ENCODE measurements around the gene DCXR. TPM values are rescaled to one million over a fixed set of nuclear protein-coding genes. Genes with fewer than 3 reads are reported as not detected.

Gene DCXR
- total and polyA plus RNA-seq, 2 experiments from 2014 or later = 70.2 to 75.8 TPM

DNA sequence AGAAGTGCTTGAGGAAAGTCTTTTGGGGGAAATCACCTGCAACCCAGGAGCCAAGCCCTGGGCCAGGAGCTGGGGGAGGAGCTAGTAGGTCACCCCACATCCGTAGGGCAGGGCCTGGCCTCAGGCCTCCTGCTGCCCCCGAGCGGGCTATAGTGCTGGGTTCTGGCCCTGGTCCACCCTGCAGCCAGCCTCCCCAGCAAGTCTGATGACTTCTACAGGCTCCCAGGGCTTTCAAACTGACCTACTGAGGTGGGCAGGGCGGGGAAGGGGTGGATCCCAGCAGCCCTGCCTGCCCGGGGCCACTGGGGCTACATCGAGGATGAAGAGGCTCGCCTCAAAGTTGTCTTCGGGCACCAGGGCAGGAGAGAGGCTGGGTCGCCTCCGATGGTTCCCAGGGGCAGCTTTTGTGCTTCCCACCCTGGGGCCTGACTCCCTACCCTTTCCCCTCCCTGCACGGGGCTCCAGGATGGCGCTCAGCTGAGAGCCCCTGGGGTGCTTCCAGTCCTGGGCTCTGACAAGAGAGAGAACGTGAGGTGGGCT lies 19.8 kb downstream of the DCXR start:
- Histone ChIP-seq H3K36me3 (ENCODE audit: low read depth) (no peaks in the 10 kb centered on the region), H3K27ac (no peak overlapping the region), H3K9ac (no peak overlapping the region), H3K4me1 (ENCODE audit: insufficient read depth) (no peaks in the 10 kb centered on the region), H3K9me2 (ENCODE audit: insufficient read depth) (no peaks in the 10 kb centered on the region), H3K9me3 (ENCODE audit: low read depth) (no peaks in the 10 kb centered on the region), H2AFZ (no peak overlapping the region), H3K27me3 (replicated peaks; ENCODE audit: insufficient read depth) (no peaks in the 10 kb centered on the region), H3F3A (ENCODE audit: insufficient read depth) (no peaks in the 10 kb centered on the region), H3K4me3 (no peak overlapping the region), H4K20me1 (ENCODE audit: insufficient read depth) (no peaks in the 10 kb centered on the region), H3K79me2 (ENCODE audit: insufficient read depth) (no peaks in the 10 kb centered on the region), H3K4me2 (ENCODE audit: unreplicated experiment) (no peak overlapping the region)
- TF ChIP-seq EZH2 (IDR thresholded peaks at IDR 0.05; ENCODE audit: insufficient read depth, poor library complexity, severe bottlenecking) (no peak), EZH2phosphoT487 (IDR thresholded peaks at IDR 0.05; ENCODE audit: insufficient read depth, low read depth) (no peak)
- DNase-seq = no peak
- WGBS, 2 experiments (ENCODE audit: low coverage in 1 of 2, low lambda C conversion rate in 2 of 2, missing lambda C conversion rate in 2 of 2) = 81 to 82% methylated on average over 11 to 12 of the region's 13 CpGs
- in situ Hi-C loops (cut with MboI) = no loop called here

DNA sequence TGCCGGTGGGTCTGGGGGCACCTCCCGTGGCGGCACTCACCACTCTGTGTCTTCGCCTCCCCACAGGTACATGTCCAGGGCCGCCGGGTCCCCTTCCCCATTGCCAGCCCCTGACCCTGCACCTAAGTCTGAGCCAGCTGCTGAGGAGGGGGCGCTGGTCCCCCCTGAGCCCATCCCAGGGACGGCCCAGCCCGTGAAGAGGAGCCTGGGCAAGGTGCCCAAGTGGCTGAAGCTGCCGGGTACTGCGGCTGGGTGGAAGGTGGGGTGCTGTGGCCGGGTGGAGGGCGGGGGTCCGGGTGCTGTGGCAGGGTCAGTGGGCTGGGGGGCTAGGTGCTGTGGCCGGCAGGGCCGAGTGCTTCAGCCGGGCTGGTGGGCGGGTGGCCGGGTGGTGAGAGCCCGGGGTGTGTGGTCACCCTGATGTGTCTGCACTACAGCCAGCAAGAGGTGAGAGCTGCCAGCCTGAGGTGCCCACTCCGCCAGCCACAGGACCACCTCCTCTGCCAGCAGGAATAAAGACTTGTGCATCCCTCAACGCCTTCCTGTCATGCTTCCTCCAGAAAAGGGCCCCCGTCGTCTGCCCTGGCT lies 20.5 kb downstream of the DCXR start:
- H3K9me3 ChIP-seq (ENCODE audit: low read depth) = no peaks in the 10 kb centered on the region
- H3K4me1 ChIP-seq (ENCODE audit: insufficient read depth) = no peaks in the 10 kb centered on the region
- no peak overlapping the region for H3K9ac ChIP-seq
- DNase-seq = no peak
- 74 to 86% methylated on average over 22 to 23 of the region's 24 CpGs for WGBS, 2 experiments (ENCODE audit: low coverage in 1 of 2, low lambda C conversion rate in 2 of 2, missing lambda C conversion rate in 2 of 2)
- no peaks in the 10 kb centered on the region for H3K27me3 ChIP-seq (replicated peaks; ENCODE audit: insufficient read depth)
- H3K4me2 ChIP-seq (ENCODE audit: unreplicated experiment) = no peak overlapping the region
- H3K9me2 ChIP-seq (ENCODE audit: insufficient read depth) = no peaks in the 10 kb centered on the region
- H3K27ac ChIP-seq = no peak overlapping the region
- H3K79me2 ChIP-seq (ENCODE audit: insufficient read depth) = no peaks in the 10 kb centered on the region
- H3K36me3 ChIP-seq (ENCODE audit: low read depth) = no peaks in the 10 kb centered on the region
- H2AFZ ChIP-seq = no peak overlapping the region
- H3K4me3 ChIP-seq = no peak overlapping the region
- H3F3A ChIP-seq (ENCODE audit: insufficient read depth) = no peaks in the 10 kb centered on the region
- no peak for TF ChIP-seq EZH2phosphoT487 (IDR thresholded peaks at IDR 0.05; ENCODE audit: insufficient read depth, low read depth)
- no peak for TF ChIP-seq EZH2 (IDR thresholded peaks at IDR 0.05; ENCODE audit: insufficient read depth, poor library complexity, severe bottlenecking)
- in situ Hi-C loops (cut with MboI) = no loop called here
- H4K20me1 ChIP-seq (ENCODE audit: insufficient read depth) = no peaks in the 10 kb centered on the region

DNA sequence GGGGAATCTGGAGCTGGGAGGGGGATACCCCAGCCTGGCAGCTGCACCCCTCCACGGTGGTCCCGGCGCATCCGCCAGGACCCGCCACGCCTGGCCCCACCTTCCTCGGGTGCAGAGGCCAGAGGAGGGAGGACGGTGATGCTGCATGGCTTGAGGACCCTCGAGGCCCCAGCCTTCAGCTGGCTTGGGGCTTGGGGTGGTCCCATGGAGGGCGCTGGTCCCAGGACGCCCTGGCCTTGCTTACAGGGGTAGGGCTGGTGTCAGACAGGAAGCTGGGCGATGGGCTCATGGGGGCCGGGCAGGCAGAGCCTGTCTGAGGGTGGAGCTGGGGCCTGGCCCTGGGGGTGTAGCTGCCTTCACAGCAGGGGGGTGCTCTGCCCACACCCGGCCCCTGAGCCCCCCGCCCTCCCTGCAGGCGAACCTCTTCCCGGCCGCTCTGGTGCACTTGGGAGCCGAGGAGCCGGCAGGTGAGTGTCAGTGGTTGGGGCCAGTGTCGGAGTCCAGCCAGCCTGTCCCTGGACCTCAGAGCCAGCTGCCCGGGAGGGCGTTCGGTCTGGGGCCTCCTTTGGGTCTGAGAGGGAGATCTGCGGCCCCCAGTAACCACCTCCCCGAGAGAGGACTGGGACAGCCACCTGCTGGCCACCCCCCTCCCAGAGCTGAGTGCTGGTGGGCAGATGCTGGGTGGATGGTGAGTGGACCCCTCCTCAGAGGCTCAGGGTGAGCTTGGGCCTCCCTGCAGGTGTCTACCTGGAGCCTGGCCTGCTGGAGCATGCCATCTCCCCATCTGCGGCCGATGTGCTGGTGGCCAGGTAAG lies 21.2 kb downstream of the DCXR start:
- 87 to 89% methylated on average over 20 to 23 of the region's 28 CpGs for WGBS, 2 experiments (ENCODE audit: low coverage in 1 of 2, low lambda C conversion rate in 2 of 2, missing lambda C conversion rate in 2 of 2)
- Histone ChIP-seq H3K36me3 (ENCODE audit: low read depth) (no peaks in the 10 kb centered on the region), H3K27ac (no peak overlapping the region), H4K20me1 (ENCODE audit: insufficient read depth) (no peaks in the 10 kb centered on the region), H3K9ac (no peak overlapping the region), H3K4me3 (no peak overlapping the region), H3K9me2 (ENCODE audit: insufficient read depth) (no peaks in the 10 kb centered on the region), H3K4me1 (ENCODE audit: insufficient read depth) (no peaks in the 10 kb centered on the region), H2AFZ (no peak overlapping the region), H3K9me3 (ENCODE audit: low read depth) (no peaks in the 10 kb centered on the region), H3F3A (ENCODE audit: insufficient read depth) (no peaks in the 10 kb centered on the region), H3K4me2 (ENCODE audit: unreplicated experiment) (no peak overlapping the region), H3K27me3 (replicated peaks; ENCODE audit: insufficient read depth) (no peaks in the 10 kb centered on the region), H3K79me2 (ENCODE audit: insufficient read depth) (no peaks in the 10 kb centered on the region)
- in situ Hi-C loops (cut with MboI) = no loop called here
- TF ChIP-seq EZH2 (IDR thresholded peaks at IDR 0.05; ENCODE audit: insufficient read depth, poor library complexity, severe bottlenecking) (no peak), EZH2phosphoT487 (IDR thresholded peaks at IDR 0.05; ENCODE audit: insufficient read depth, low read depth) (no peak)
- DNase-seq = no peak

DNA sequence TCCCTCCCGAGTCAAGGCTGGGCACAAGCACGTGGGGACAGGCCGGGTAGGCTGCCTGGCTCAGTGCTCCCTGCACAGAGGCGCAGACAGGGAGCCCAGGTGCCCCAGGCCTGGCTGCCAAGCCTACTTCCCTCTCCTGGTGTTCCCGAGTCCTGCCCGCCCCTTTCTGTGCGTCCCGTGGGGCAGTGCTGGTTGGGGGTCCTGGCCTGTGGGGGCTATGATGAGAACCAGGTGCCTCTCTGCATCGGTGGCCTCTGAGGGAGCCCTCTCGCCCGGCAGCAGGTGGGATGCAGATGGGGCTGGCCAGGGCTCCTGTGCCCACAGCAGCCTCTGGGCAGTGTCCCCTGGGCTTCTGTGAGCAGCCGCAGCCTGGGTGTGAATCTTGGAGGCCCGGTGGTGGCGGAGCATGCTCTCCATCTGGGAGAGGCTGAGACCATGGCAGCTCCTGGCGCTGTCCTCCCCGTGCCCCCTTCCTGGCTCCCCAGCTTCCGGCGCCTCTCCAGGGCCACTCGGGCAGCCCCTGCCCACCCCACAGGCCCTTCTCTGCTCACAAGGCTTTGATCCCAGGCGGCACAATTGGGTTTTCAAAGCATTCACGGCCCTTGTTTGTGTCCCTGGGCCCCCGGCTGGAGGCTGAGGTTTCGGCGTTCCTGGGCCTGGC lies 22.1 kb downstream of the DCXR start:
- in situ Hi-C loops (cut with MboI) = no loop called here
- H3K27ac ChIP-seq = no peak overlapping the region

More for the DNA sequence above, 22.1 kb downstream of the DCXR start:
- Histone ChIP-seq H4K20me1 (ENCODE audit: insufficient read depth) (no peaks in the 10 kb centered on the region), H3K4me2 (ENCODE audit: unreplicated experiment) (no peak overlapping the region), H3K27me3 (replicated peaks; ENCODE audit: insufficient read depth) (no peaks in the 10 kb centered on the region), H3F3A (ENCODE audit: insufficient read depth) (no peaks in the 10 kb centered on the region), H2AFZ (no peak overlapping the region), H3K9ac (no peak overlapping the region), H3K36me3 (ENCODE audit: low read depth) (no peaks in the 10 kb centered on the region), H3K79me2 (ENCODE audit: insufficient read depth) (no peaks in the 10 kb centered on the region), H3K9me3 (ENCODE audit: low read depth) (no peaks in the 10 kb centered on the region), H3K4me1 (ENCODE audit: insufficient read depth) (no peaks in the 10 kb centered on the region), H3K4me3 (no peak overlapping the region), H3K9me2 (ENCODE audit: insufficient read depth) (no peaks in the 10 kb centered on the region)
- no peak for DNase-seq
- TF ChIP-seq EZH2 (IDR thresholded peaks at IDR 0.05; ENCODE audit: insufficient read depth, poor library complexity, severe bottlenecking) = no peak
- WGBS, 2 experiments (ENCODE audit: low coverage in 1 of 2, low lambda C conversion rate in 2 of 2, missing lambda C conversion rate in 2 of 2) = 80% methylated on average over 20 to 24 of the region's 24 CpGs
